Neural progenitor cell (in vitro differentiated cells): Measurements from ENCODE around the gene PRKCA.

Experiments used
- CTCF ChIP-seq: fragments of 200-600 bp; sonication (generic); IDR thresholded peaks from 2 replicates; pipeline ENCODE4 v1.5.1; 2017; ENCODE audit warnings: antibody characterized with exemption, mild to moderate bottlenecking
- EZH2 ChIP-seq: fragments of 200-600 bp; sonication (generic); IDR thresholded peaks from 2 replicates; pipeline ENCODE4 v1.6.1; 2017; ENCODE audit warnings: antibody characterized with exemption, mild to moderate bottlenecking, moderate library complexity

GRCh38 chr17:66655861-66656260, 353.4 kb downstream of the PRKCA start:
- TF ChIP-seq CTCF (no peak), EZH2 (no peak)
